WI38 (cell line): ENCODE data around the gene OR6C65.
"Not testable (repeated sequence)": the region's sequence is repeated elsewhere in the genome, so short reads cannot be mapped to it uniquely, and the experiment has no call there.

Source experiments
- H3K4me3 ChIP-seq: 2 replicates; pipeline ENCODE4 v1.5.1; 2011; ENCODE audit warnings: low read depth, mild to moderate bottlenecking, control low read depth, low read length
- TF ChIP-seq, protein P1 (sequence below): IDR thresholded peaks from 2 replicates; pipeline ENCODE4 v1.5.1; 2012; ENCODE audit warnings: low read depth, mild to moderate bottlenecking, control low read depth, low read length

OR6C65 gene

DNA sequence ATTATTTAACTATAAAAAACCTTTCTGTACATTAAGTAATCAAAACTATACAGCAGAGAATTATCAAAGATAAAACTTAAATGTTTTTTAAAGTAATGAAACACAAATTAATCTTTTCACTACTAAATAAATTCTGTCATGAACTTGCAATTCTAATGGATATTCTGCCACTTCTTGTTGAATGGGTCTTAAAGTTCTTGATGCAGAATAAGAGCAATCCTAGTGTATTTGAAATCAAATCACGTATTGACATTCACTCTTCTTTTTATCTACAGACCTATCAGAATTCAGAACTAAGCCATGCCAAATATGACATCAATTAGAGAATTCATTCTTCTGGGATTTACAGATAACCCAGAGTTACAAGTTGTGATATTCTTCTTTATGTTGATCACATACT, at the start of gene OR6C65:
Gene OR6C65, plus strand, starts transcription at position 301 of the 400 bp plus-strand sequence. Its CDS starts 0 bp downstream, at position 301.
- TF ChIP-seq, protein P1, sequence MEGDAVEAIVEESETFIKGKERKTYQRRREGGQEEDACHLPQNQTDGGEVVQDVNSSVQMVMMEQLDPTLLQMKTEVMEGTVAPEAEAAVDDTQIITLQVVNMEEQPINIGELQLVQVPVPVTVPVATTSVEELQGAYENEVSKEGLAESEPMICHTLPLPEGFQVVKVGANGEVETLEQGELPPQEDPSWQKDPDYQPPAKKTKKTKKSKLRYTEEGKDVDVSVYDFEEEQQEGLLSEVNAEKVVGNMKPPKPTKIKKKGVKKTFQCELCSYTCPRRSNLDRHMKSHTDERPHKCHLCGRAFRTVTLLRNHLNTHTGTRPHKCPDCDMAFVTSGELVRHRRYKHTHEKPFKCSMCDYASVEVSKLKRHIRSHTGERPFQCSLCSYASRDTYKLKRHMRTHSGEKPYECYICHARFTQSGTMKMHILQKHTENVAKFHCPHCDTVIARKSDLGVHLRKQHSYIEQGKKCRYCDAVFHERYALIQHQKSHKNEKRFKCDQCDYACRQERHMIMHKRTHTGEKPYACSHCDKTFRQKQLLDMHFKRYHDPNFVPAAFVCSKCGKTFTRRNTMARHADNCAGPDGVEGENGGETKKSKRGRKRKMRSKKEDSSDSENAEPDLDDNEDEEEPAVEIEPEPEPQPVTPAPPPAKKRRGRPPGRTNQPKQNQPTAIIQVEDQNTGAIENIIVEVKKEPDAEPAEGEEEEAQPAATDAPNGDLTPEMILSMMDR = no peak
- no peak within 1 kb of the TSS for H3K4me3 ChIP-seq

DNA sequence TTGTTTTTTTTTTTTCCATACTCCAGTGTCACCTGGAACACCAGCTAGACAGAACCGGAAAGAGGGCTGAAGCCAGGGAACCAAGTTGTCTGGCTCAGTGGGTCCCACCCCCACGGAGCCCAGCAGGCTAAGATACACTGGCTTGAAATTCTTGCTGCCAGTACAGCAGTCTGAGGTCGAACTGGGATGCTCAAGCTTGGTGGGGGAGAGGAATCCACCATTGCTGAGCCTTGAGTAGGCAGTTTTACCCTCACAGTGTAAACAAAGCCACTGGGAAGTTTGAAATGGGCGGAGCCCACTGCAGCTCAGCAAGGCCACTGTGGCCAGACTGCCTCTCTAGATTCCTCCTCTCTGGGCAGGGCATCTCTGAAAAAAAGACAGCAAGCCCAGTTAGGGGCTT, 45.0 kb upstream of the OR6C65 start:
- H3K4me3 ChIP-seq = not testable (repeated sequence)

DNA sequence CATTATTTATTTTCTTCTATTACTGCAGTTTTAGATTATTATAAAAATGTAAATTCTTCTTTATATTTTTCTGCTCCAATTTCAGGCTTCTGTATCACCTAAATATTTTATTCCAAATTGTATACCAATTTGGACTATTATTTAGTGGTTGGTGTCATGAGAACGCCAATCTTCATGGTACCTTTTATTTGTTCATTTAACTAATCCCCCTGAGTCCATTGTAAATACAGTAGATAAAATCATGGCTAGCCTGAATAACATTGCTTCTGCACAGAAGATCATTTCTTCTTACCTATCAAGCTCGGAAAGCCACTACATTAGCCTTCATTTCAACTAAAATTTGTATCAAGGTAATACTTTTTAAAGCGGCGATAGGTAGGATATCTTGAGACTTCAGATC, 37.7 kb upstream of the OR6C65 start, which contains the start of gene OR6C75:
Gene OR6C75, plus strand, starts transcription at position 301 of the 400 bp plus-strand sequence. CDS start 2,136 bp downstream, outside the sequence.
- TF ChIP-seq, protein P1 = no peak
- H3K4me3 ChIP-seq = no peak within 1 kb of the TSS

DNA sequence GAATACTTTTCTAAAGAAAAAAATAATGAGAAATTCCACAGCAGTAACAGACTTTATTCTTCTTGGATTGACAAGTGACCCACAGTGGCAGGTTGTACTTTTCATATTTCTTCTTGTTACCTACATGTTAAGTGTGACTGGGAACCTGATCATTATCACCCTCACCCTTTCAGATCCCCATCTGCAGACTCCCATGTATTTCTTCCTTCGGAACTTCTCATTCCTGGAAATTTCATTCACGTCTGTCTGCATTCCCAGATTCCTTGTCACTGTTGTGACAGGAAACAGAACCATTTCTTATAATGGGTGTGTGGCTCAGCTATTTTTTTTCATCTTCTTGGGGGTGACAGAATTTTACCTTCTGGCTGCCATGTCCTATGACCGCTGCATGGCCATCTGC, 35.2 kb upstream of the OR6C65 start:
- TF ChIP-seq, protein P1 = no peak

DNA sequence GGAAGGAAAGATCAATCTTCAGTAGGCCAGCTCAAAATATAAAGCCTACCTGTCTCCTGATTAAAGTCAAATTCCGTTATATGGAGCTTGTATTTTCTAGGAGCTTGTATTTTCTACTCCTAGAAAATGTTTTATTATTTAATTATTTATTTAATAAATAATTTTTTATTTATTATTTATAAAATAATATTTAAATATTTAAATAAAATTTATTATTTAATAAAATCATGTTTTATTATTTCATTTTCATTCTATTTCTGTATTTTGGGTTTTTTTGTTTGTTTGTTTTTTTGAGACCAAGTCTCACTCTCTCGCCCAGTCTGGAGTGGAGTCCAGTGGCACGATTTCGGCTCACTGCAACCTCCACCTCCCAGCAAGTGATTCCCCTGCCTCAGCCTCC, 27.8 kb upstream of the OR6C65 start:
- TF ChIP-seq, protein P1 = no peak
- H3K4me3 ChIP-seq = no peak overlapping the region

More for the DNA sequence above, 35.2 kb upstream of the OR6C65 start:
- H3K4me3 ChIP-seq = no peak overlapping the region

DNA sequence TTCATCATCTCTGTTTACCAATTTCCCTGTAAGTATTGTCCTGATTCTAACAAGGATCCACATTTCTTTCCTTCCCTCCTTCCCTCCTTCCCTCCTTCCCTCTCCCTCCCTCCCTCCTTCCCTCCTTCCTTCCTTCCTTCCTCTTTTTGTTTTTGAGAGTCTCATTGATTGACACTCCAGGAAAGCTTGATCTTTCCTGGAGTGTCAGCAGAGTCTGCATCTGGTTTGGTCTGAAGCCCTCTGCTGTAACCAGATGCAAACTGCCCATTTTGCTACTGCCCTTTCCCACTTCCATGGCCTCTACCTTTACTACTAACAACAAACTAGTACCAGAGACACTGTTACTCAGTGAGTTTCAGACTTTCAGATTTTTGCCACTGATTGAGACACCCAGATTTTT, 14.4 kb upstream of the OR6C65 start:
- no peak overlapping the region for H3K4me3 ChIP-seq
- TF ChIP-seq, protein P1 = no peak

DNA sequence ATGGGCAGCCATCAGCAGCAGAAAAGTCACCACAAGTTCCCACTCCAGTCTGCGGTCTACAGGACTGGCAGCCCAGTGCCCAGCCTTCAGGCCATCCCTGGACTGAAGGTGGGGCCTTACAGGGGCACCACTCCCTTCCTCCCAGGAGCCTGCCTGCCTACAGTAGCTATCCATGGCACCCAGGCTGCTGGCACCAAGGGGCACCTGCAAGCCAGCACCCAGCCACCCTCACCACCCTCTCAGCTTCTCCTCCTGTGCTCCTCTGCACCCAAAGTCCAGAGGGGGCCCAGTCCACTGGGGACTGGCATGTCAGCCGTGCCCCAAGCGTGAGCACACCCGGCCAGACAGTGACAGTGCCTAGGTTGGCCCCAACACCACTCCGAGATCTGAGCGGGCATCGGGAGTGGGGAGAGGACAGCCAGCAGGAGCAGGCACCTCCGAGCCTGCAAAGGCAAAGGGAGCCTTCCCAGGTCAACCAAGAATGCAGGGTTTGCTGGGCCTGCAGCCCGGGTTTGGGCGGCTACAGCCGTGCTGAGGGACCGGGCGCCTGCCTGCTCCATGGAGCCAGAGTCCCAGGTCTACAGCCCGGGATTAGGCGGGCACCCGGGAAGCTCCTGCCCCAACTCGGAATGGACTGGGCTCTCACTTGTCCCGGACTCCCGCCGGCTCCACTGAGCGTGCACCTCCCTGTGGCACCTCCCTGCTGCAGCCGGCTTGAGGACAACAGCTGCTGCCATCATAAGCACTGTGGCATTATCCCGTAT, 8.1 kb upstream of the OR6C65 start:
- TF ChIP-seq, protein P1 = no peak
- H3K4me3 ChIP-seq = no peak overlapping the region
